Measurements from ENCODE around the gene GNB5.

DNA sequence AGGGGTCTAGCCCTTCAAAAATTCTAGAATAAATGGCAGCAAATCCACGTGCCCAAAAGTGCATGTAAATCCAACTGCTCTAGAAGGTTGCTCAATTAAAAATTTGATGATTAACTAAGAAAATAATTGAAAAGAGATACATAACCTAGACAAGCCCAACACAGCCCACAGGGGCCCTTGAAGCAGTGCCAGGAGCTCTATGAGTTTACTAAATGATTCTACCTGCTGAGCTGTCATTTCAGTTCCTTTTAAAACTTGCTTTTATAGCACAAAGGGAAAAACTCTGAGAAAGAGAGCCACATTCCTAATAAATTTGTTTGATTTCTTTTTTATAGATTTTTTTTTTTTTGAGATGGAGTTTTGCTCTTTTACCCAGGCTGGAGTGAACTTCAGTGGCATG, 38.9 kb upstream of the GNB5 start:
- TF ChIP-seq TAF1 (IDR thresholded peaks at IDR 0.05; ENCODE audit: borderline replicate concordance, low read depth, low read length) (no peak), POLR2A (IDR thresholded peaks at IDR 0.05; ENCODE audit: low read depth, low read length) (no peak)

Data from GM12892 (cell line).